IMR-90 (cell line): ENCODE measurements around the gene SERPINA3. TPM values are rescaled to one million over a fixed set of nuclear protein-coding genes. Genes with fewer than 3 reads are reported as not detected.

Experiments
- ATAC-seq: fragments of 200-7000 bp; cut with Tn5 transposase; 2 replicates; pipeline ENCODE4 v1.9.1; 2020; ENCODE audit warnings: low read depth, mild to moderate bottlenecking, moderate library complexity
- BruUV-seq: library from RNA; stranded (reverse); fragments of 400-500 nt; replicated peaks from 2 replicates; lab custom pipeline; 2021; lab: Mats Ljungman, UMichigan
- CTCF ChIA-PET: fragments of 300-600 bp; formaldehyde crosslinking; extraction: SDS; loops from one replicate; lab custom pipeline; 2021; ENCODE audit warnings: antibody characterized with exemption; lab: Yijun Ruan, JAX
- POLR2A ChIA-PET: fragments of 300-600 bp; sonication (Branson Sonifier 250); formaldehyde crosslinking; loops from one replicate; lab custom pipeline; 2022; ENCODE audit warnings: antibody characterized with exemption; ENCODE audit not compliant: unreplicated experiment; lab: Charles Lee
- DNase-seq: peaks from one replicate; pipeline ENCODE4 v3.0.0; 2013
- H2AFZ ChIP-seq: replicated peaks from 2 replicates; pipeline ENCODE3; 2013; ENCODE audit warnings: low read length, mild to moderate bottlenecking; ENCODE audit not compliant: poor library complexity
- H2AK5ac ChIP-seq: 2 replicates; pipeline ENCODE4 v1.6.1; 2013; ENCODE audit warnings: low read depth, low read length, inconsistent platforms
- H2AK9ac ChIP-seq: replicated peaks from 2 replicates; pipeline ENCODE3; 2013; ENCODE audit warnings: mild to moderate bottlenecking, low read depth, low read length, moderate library complexity; ENCODE audit not compliant: poor library complexity
- H2BK120ac ChIP-seq: 2 replicates; pipeline ENCODE4 v1.6.1; 2013; ENCODE audit warnings: low read depth, low read length, inconsistent platforms
- H2BK15ac ChIP-seq: 3 replicates; pipeline ENCODE4 v1.6.1; 2013; ENCODE audit warnings: low read depth, low read length, inconsistent platforms
- H2BK20ac ChIP-seq: 2 replicates; pipeline ENCODE4 v1.6.1; 2013; ENCODE audit warnings: low read depth, mild to moderate bottlenecking, inconsistent platforms, low read length, moderate library complexity
- H2BK5ac ChIP-seq: 2 replicates; pipeline ENCODE4 v1.6.1; 2013; ENCODE audit warnings: mild to moderate bottlenecking, low read depth, low read length, inconsistent platforms; ENCODE audit not compliant: poor library complexity, severe bottlenecking
- H3K14ac ChIP-seq: replicated peaks from 2 replicates; pipeline ENCODE4 v1.6.1; 2013; ENCODE audit warnings: low read depth, low read length, inconsistent platforms
- H3K18ac ChIP-seq: 2 replicates; pipeline ENCODE4 v1.6.1; 2013; ENCODE audit warnings: low read depth, low read length, control low read depth
- H3K23ac ChIP-seq: 2 replicates; pipeline ENCODE4 v1.6.1; 2013; ENCODE audit warnings: low read depth, low read length, inconsistent platforms
- H3K27ac ChIP-seq: 2 replicates; pipeline ENCODE4 v1.5.1; 2013; ENCODE audit warnings: mild to moderate bottlenecking, control low read depth, low read length; ENCODE audit not compliant: insufficient read depth
- H3K27me3 ChIP-seq: 2 replicates; pipeline ENCODE4 v1.6.1; 2013; ENCODE audit warnings: low read length; ENCODE audit not compliant: control insufficient read depth, insufficient read depth
- H3K36me3 ChIP-seq: 2 replicates; pipeline ENCODE4 v1.6.1; 2013; ENCODE audit warnings: low read length, mixed read lengths; ENCODE audit not compliant: control insufficient read depth, insufficient read depth
- H3K4ac ChIP-seq: 2 replicates; pipeline ENCODE4 v1.6.1; 2013; ENCODE audit warnings: low read depth, low read length, inconsistent platforms
- H3K4me1 ChIP-seq: 2 replicates; pipeline ENCODE4 v1.6.1; 2013; ENCODE audit warnings: low read length, mixed read lengths; ENCODE audit not compliant: control insufficient read depth, insufficient read depth
- H3K4me2 ChIP-seq: 2 replicates; pipeline ENCODE4 v1.6.1; 2013; ENCODE audit warnings: low read depth, mild to moderate bottlenecking, control low read depth, low read length, moderate library complexity
- H3K4me3 ChIP-seq: 2 replicates; pipeline ENCODE4 v1.5.1; 2013; ENCODE audit warnings: low read depth, mild to moderate bottlenecking, control low read depth, low read length, moderate library complexity; ENCODE audit not compliant: insufficient read depth
- H3K56ac ChIP-seq: 2 replicates; pipeline ENCODE4 v1.6.1; 2013; ENCODE audit warnings: low read length, inconsistent platforms; ENCODE audit not compliant: insufficient read depth; ENCODE audit errors: extremely low read depth
- H3K79me1 ChIP-seq, 2 experiments: 2 replicates each; pipeline ENCODE4 v1.6.1; 2013; ENCODE audit warnings: low read length in 2 of 2, inconsistent platforms in 1 of 2, low read depth in 1 of 2
- H3K9ac ChIP-seq: 2 replicates; pipeline ENCODE4 v1.6.1; 2013; ENCODE audit warnings: low read depth, low read length, control low read depth
- H3K9me1 ChIP-seq: 2 replicates; pipeline ENCODE4 v1.6.1; 2013; ENCODE audit warnings: low read length, inconsistent platforms; ENCODE audit not compliant: insufficient read depth
- H3K9me3 ChIP-seq: 2 replicates; pipeline ENCODE4 v1.6.1; 2013; ENCODE audit warnings: low read length; ENCODE audit not compliant: control insufficient read depth, insufficient read depth
- H4K20me1 ChIP-seq: 2 replicates; pipeline ENCODE4 v1.6.1; 2013; ENCODE audit warnings: low read length, inconsistent platforms; ENCODE audit not compliant: insufficient read depth
- H4K5ac ChIP-seq: 2 replicates; pipeline ENCODE4 v1.6.1; 2013; ENCODE audit warnings: mild to moderate bottlenecking, low read depth, low read length, control low read depth
- H4K8ac ChIP-seq, 2 experiments: 2 replicates each; pipeline ENCODE4 v1.6.1; 2013; ENCODE audit warnings: low read depth in 2 of 2, low read length in 2 of 2, control low read depth in 1 of 2, inconsistent platforms in 1 of 2
- H4K91ac ChIP-seq: 2 replicates; pipeline ENCODE4 v1.6.1; 2013; ENCODE audit warnings: low read depth, low read length, inconsistent platforms; ENCODE audit not compliant: insufficient read depth
- CHD1 ChIP-seq: IDR thresholded peaks from 2 replicates; pipeline ENCODE4 v1.6.1; 2012; ENCODE audit warnings: low read depth, low read length, improper control_type of control experiment
- MAFK ChIP-seq: IDR thresholded peaks from 2 replicates; pipeline ENCODE4 v1.6.1; 2012; ENCODE audit warnings: low read depth, low read length, improper control_type of control experiment
- MXI1 ChIP-seq: IDR thresholded peaks from 2 replicates; pipeline ENCODE4 v1.6.1; 2012; ENCODE audit warnings: low read depth, mild to moderate bottlenecking, low read length, moderate library complexity, borderline replicate concordance
- POLR2A ChIP-seq: IDR thresholded peaks from 2 replicates; pipeline ENCODE4 v1.6.1; 2012; ENCODE audit warnings: mild to moderate bottlenecking, low read depth, low read length
- RAD21 ChIP-seq: IDR thresholded peaks from 2 replicates; pipeline ENCODE4 v1.6.1; 2012; ENCODE audit warnings: low read length, improper control_type of control experiment
- RCOR1 ChIP-seq: IDR thresholded peaks from 2 replicates; pipeline ENCODE4 v1.6.1; 2012; ENCODE audit warnings: mild to moderate bottlenecking, low read length, improper control_type of control experiment; ENCODE audit not compliant: insufficient replicate concordance
- RFX5 ChIP-seq: IDR thresholded peaks from 2 replicates; pipeline ENCODE4 v1.8.0; 2012; ENCODE audit warnings: low read depth, mild to moderate bottlenecking, low read length, moderate library complexity
- SMC3 ChIP-seq: fragments of 150-350 bp; IDR thresholded peaks from 2 replicates; pipeline ENCODE4 v1.6.1; 2016; ENCODE audit warnings: low read depth, mild to moderate bottlenecking, antibody characterized with exemption, low read length, moderate library complexity
- WGBS, 2 experiments: methylation state at CpG; one replicate each; pipeline versions ENCODE4 v1.1.5 to v1.1.7; 2013; ENCODE audit warnings: missing lambda C conversion rate in 2 of 2; ENCODE audit not compliant: insufficient read length in 1 of 2; ENCODE audit errors: extremely low coverage in 2 of 2; 5-methylcytosine and 5-hydroxymethylcytosine counted together
- dilution Hi-C: fragments of 300-500 bp; cut with HindIII; formaldehyde crosslinking; loops from one replicate; pipeline ENCODE4 v1.14.3; 2018; ENCODE audit warnings: low sequenced_read_pairs; ENCODE audit not compliant: unreplicated experiment
- in situ Hi-C: fragments of 300-500 bp; cut with MboI; formaldehyde crosslinking; loops from 3 replicates; pipeline ENCODE4 v1.14.3; 2019; ENCODE audit warnings: low sequenced_read_pairs, inconsistent platforms, mixed read lengths
- intact Hi-C: fragments of 100-400 bp; cut with micrococcal nuclease; formaldehyde crosslinking; loops from 2 replicates; pipeline ENCODE4 v1.10.0; 2022
- polyA plus RNA-seq, 3 experiments: library from polyadenylated mRNA; depleted of rRNA; stranded (reverse); fragments of >200 nt; gene quantifications; 2 replicates each; pipeline ENCODE4 v1.2.3, GENCODE V29; 2012; ENCODE audit warnings: low replicate concordance in 1 of 3
- total RNA-seq: library from RNA; depleted of rRNA; stranded (reverse); fragments of >200 nt; gene quantifications from 2 replicates; pipeline ENCODE4 v1.2.3, GENCODE V29; 2012

SERPINA3 gene
- total and polyA plus RNA-seq, 2 of the 4 experiments (the other 2 are of a cell fraction): 0.36 to 0.48 TPM

DNA sequence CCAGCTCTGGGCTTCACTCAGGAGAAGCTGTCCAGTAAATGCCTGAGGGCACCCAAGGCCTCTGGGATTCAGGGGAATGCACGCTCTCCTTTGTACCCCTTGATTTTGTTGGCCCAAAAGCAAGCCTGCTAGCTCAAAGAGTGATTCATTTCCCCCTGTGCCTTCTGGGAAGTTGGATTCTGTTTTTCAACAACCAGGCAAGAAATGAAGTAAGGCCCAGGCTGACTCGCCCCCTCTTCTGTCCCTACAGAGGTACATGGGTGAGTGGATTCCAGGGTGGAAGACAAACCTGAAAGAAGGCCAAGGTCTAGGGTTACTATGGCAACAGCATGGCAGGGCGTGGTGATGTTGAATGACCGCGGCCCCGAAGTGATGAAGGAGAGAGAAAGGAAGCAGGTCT lies 40.2 kb upstream of the SERPINA3 start:
- dilution Hi-C loops: no loop called here
- no peak for TF ChIP-seq MXI1
- no peak for TF ChIP-seq CHD1
- TF ChIP-seq RFX5: no peak
- no peak for TF ChIP-seq POLR2A
- TF ChIP-seq RAD21: no peak
- no peak for TF ChIP-seq SMC3
- TF ChIP-seq RCOR1: no peak
- no peak for TF ChIP-seq MAFK
- no peaks in the 10 kb centered on the region for H4K20me1 ChIP-seq

More for the DNA sequence above, 40.2 kb upstream of the SERPINA3 start:
- ChIA-PET POLR2A (no interaction called here), CTCF (interaction anchor here (0.6 kb wide), 1 partner anchor 707 kb away, joined by 3 read pairs; no protein-coding TSS in a partner anchor)
- Histone ChIP-seq H3K9me1 (no peaks in the 10 kb centered on the region), H2BK120ac (no peak overlapping the region), H3K14ac (no peak overlapping the region), H4K8ac (no peak overlapping the region; a peak in 1 of 4 replicates), H3K9ac (no peak overlapping the region), H3K4me2 (no peak overlapping the region), H2AFZ (no peak overlapping the region), H3K79me1 (no peaks in the 10 kb centered on the region), H2AK5ac (no peak overlapping the region), H3K23ac (no peak overlapping the region), H4K91ac (no peak overlapping the region), H2BK5ac (no peak overlapping the region), H3K4me1 (no peaks in the 10 kb centered on the region), H4K5ac (no peak overlapping the region), H3K27me3 (no peaks in the 10 kb centered on the region; the same call in 1 of the 2 replicates), H3K18ac (no peak overlapping the region), H3K4ac (no peak overlapping the region), H3K36me3 (no peaks in the 10 kb centered on the region), H3K4me3 (no peak overlapping the region), H3K27ac (no peak overlapping the region), H3K56ac (no peak overlapping the region), H2BK15ac (no peak overlapping the region), H3K9me3 (peaks cover under 1% of the 10 kb centered on the region), H2AK9ac (peak overlapping the region; percentile 58), H2BK20ac (no peak overlapping the region)
- no TSS peak for BruUV-seq
- in situ Hi-C loops (no loop called here), intact Hi-C loops (no loop called here)
- peak; percentile 23 for DNase-seq
- ATAC-seq: no peak
- WGBS, 2 experiments: no CpG with 5 or more reads among the region's 6 CpGs
